Activated CD4-positive, alpha-beta T cell treated with anti-CD3 and anti-CD28 coated beads, Interleukin-2, Interleukin-4, amounts not matched to agents 100 ng/mL and 50 ng/mL, durations not matched to agents 16 hours and 8 hours (primary cell): ENCODE measurements around the gene MIOX.

Experiments used
- DNase-seq: peaks from one replicate; pipeline ENCODE4 v3.0.0-alpha.2; 2020; ENCODE audit warnings: low spot score

The MIOX gene

DNA sequence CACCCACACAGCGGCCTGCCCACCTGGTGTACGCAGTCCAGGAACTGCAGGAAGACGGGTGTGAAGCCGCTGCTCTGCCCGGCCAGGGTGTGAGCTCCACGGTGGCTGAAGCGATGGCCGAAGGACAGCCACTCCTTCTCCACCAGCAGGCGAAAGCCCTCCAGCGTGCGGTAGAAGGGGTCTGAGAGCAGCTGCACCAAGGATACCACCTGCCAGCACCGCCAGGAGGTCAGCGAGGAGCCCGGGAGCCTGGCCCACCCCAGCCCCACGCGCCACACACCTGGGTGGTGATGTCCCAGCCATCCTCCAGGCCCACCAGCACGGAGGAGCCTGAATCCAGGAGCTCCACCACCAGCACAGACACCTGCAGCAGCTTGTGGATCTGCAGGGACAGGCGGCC is 31.5 kb upstream of the MIOX start:
- DNase-seq: no peak

DNA sequence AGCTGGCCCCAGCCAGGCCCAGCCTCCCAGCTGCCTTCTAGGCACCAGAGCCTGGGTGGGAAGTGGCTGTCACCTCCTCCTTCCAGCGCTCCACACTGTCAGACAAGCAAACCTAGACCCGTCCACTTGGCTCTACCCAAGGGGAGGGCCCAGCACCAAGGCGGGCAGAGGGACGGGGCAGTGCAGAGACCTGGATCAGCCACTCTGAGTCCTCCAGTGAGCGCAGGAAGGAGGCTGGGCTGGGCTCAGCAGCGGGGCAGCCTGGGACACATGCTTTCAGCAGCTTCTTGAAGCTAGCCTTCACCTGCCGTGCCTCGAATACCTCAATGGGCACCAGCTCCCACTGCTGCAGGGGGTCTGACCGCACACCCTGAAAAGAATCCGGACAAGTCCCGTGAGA is 30.6 kb upstream of the MIOX start:
- no peak for DNase-seq

DNA sequence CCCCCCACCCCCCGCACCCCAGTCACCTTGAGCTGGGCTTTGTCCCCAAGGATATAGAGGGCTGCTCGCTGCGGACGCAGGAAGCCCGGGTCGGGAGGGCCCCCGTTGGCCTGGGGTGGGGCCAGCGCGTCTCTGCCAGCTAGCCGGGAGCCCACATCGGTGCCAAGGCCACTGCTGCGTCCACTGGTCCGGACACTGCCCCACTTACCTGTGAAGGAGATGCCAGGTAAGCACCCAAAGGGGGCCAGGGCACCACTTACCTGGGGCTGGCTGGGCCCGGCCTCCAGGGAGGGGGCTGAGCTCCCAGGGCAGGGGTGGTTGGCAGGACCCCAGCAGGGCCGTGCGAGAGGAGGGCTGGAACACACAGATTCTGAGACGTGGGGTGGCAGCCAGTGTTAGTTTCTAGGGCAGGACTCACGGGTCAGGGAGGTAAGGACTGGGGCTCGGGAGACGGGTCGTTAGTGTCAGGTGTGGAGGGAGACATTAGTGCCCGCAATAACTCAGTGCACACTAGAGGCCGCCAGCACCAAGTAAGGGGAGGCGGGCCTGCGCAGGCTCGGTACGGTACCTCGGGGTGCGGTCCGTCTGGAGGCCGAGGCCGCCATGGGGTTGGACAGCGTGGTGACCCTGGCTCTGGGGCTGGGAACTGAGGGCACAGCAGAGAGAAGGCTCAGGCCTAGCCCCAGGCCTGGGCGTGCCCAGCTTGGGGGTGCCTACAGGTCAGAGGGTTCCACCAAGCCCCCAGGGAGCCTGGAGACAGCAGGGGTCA is 30.0 kb upstream of the MIOX start:
- no peak for DNase-seq

GRCh38 chr22:50459016-50459415 is 27.6 kb upstream of the MIOX start:
- DNase-seq: no peak

GRCh38 chr22:50459496-50460140 is 27.0 kb upstream of the MIOX start:
- no peak for DNase-seq

DNA sequence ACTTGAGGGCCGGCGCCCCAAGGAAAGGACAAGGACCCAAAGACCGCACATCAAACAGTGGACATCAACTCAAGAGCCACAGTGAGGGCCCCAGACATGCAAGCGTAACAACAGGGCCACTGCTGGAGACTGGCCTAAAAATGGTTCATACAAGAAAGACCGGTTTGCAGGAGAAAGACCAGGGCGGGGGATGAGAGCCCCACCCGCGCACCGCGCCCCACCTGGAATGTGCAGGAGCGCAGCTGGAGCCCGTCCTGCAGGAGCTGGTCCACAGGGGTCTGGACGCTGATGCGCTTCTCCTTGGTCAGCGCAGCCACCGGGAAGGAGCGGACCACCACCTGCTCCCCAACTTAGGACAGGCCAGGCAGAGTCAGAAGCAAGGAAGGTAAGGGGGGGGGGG is 25.7 kb upstream of the MIOX start:
- DNase-seq: no peak

DNA sequence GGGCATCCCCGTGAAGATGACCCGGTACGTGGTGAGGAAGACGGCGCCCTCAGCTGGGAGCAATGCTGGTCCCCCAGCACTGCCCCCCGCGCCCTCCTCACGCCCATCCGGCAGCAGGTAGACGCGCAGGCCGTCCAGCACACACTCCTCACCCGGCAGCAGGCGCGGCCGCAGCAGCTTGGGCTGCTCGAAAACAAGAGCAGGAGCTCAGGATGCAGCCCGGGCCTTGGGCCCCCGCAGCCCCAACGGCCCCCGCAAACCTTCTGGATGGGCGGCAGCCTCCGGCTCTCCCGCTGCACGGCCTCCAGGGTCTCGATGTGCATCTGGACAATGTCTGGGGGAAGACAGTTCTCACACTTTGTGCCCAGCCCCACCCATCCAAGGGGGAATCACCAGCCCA is 25.1 kb upstream of the MIOX start:
- DNase-seq: no peak

DNA sequence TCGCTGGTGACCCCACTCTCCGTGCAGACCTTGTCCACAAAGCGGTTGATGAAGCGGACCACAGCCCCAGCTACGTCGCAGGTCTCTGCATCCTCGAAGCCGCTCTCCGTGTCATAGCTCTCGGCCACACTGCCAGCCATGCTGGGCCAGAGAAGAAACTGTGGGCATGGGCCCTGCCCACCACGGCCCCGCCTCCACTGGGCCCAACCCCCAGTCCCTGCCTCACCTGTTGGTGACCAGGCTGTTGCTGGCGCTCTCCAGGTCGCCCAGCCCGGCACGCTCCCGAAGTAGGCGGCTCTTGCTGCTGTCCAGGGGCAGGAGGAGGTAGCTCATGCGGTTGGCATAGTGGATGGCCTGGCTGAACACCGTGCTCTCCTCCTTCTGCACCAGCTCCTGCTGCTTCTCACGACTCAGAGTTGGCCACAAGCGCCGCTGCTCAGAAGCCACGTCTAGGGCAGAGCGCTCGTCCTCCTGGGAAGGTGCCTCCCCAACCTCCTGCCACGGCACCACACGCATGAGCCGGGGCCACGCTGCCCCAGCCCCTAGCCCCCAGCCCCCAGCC is 24.6 kb upstream of the MIOX start:
- no peak for DNase-seq

DNA sequence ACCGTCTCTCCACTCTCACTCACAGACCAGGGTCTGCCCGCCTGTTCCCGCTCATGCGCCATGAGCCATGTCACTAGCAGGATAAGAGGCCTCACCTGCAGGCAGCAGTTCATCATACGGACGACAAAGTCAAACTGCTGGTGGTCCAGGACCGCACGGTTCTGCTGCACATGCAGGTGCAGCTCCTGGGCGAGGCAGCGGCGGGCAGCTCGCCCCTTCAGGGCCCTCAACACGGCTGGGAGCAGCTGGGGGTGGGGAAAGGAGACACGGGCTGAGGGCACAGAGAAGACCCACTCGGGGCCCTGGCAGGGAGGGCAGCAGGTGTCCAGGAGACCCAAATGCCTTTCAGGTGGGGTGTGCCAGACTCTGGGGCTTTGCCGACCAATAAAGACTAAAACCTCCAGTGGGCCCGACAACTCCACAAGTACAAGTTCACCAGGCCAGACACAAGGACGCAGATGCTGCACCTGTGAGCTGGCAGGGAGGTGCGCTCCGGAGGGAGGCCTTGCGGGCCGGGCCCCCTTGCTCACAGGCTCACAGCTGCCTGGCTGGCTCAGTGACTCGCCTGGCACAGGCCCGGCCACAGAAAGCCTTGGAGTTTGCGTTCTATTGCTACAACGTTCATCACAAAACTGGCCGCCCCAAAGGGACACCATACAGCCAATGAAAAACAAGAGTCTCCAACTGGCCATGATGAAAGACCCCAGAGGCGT is 23.3 kb upstream of the MIOX start:
- no peak for DNase-seq

DNA sequence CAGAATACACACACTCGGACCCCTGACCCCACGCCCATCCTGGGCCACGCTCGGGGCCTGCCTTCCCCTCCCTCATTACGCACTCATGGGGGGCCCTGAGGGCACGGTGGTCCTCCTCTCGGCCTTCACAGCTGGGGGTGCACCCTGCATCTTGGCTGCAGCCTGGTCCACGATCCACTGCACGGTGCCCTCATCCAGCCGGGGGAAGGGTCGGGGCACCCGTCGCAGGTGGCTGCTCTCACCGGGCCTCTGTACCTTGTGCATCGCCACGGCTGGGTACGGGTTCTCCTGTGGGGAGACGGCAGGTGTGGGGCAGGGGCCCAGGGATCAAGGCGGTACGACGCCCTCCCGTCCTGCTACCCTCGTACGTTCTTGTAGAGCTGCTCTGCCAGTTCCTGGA is 22.2 kb upstream of the MIOX start:
- no peak for DNase-seq

DNA sequence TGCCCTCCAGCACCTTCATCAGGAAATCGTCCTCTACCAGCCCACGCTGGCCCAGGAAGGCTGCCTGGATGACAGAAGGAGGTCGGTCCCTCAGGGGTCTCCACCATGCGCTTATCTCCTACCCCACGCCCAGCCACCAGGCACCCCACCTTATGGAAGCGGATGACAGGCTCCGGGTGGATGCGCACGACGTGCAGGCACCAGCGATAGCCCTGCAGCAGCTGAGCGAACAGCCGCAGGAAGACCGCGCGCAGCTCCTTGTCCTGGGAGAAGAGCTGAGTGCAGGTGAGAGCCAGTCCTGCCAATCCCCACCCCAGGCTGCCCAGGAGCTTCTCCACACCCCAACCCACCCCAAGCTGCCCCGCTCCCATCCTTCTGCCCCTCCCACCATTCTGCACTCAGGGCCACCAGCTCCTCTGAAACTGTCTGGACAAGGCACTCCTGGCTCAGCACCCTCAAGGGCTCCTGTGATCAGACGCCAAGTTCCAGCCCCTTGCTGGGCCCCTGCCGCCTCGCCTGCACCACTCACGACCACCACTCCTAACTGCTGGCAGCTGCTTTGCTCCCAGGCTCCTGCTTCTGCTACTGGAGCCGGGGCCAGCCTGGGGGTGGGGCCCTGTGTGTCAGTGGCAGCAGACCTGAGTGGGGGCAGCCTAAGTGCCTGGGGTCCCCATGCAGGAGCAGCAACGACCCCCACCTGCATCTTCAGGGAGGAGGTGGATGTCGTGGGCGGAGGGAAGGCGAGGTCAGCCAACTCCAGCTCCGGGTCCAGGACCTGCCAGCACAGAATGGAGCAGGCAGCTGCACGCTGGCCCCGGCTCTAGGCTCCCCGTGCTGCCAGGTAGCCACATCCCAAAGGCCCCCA is 21.4 kb upstream of the MIOX start:
- no peak for DNase-seq

GRCh38 chr22:50467341-50467740 is 19.3 kb upstream of the MIOX start:
- no peak for DNase-seq

- DNase-seq: no peak
Measured at GRCh38 chr22:50467773-50468440, 18.8 kb upstream of the MIOX start.

- no peak for DNase-seq
Measured at GRCh38 chr22:50468626-50469025, 18.0 kb upstream of the MIOX start.

DNA sequence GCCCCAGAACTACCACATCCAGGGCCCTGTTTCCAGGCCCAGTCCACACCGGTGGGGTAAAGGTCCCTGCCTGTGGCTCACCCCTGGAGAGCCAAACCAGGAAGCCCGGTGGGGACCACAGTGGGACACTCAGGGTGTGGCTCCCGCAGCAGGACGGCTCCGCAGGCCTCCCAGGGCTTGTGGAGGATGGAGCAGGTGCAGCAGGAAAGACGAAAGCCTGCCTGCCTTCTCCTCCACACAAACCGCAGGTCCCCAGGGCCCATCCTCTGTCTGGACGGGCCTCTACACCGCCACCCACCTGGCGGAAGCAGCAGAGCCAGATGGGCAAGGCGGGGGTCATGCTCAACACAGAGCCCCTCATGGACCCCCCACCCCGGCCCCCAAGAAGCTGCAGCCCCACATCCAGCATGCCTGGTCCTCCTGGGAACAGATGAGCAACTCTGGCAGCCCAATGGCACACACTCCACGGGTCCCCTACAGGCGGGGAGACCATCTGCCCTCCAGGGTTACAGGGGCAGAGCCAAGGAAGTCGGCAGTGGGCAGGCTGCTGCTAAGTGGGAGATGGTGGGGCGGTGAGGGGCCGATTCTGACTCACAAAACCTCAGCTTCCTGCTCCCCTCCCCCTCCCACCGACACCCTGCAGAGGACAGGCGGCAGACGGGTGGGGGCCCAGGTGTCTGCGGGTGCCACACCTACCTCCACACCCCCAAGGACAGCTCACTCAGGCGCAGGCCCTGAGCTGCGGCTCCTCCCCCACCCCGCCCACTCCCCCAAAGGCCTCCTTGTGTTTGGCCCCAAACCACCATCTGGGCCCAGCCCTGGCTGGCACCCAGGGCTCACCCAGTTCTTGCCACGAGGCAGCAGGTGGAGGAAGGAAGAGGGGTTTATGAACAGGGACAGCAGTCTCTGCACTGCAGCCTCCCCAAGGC is 17.0 kb upstream of the MIOX start:
- peak; percentile 98 for DNase-seq

DNA sequence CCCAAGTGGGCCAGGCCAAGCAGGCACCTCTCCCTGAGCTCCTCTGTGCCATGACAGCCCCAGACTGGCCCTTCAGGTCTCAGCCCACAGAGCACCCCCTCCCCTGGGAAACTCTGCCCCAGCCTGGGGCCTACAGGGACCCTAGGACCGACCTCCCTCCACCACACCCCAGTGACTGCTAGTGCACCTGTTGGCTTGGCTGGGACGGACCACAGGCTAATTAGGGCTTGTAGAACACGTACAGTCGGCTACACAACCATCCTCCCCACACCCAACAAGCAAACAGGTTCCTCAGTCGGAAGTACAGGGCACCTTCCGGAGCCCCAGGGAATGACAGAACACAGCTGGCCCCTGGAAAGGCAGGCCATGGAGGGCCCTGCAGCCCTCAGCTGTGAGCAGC is 16.2 kb upstream of the MIOX start:
- DNase-seq: no peak

DNA sequence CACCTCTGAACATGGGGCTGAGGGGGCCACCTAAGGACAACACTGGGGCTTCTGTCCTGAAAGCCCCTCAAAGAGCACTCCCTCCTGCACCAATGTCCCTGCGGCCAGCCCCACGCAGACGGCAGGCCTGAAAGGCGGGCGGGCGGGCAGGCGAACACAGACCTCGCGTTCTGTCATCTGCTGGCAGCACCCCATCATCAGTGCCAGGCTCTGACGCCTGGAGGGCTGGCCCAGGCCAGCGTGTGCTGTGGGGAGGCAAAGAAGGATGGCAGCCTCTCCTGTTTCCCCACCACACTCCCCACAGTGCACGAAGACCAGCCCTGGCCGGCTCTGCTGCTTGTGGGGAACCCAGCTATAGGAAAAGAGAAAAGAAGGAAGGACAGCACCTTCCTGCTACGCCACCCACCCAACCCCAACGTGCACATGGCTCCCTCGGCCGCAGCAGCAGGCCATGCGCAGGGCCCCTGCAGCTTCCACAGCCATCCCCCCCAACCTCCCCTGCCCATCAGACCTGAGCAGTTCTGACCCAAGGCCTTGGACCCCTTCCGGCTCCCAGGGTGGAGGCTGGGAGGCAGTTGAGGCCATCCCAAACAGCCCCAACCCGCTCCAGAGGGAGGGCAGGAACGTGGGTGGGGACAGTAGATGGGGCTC is 15.3 kb upstream of the MIOX start:
- DNase-seq: no peak

GRCh38 chr22:50471962-50472361 is 14.7 kb upstream of the MIOX start:
- no peak for DNase-seq

DNA sequence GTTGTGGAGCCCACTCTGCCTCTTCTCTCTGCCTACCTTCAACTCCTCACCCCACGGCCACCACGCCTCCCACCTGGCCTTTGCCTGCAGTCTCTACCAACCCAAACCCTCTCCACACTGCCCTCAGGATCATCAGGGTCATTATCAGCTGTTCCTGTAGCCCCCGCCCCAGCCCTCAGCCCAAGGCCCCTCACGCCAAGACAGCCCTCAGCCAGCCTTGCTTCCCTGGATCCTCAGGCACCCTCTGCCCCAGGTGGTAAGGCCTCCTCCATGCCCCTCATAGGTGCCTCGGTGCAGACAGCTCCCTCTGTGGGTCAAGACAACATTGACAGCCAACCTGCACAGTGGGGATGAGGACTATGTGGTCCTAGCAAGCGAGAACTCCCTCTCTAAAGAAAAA is 13.6 kb upstream of the MIOX start:
- DNase-seq: peak; percentile 62
